ENCODE results near the gene ISYNA1. TPM values are rescaled to one million over a fixed set of nuclear protein-coding genes. Genes with fewer than 3 reads are reported as not detected.

The ISYNA1 gene
- total and polyA plus RNA-seq, 4 donors = 14.7 to 56.7 (median 25.0) TPM

DNA sequence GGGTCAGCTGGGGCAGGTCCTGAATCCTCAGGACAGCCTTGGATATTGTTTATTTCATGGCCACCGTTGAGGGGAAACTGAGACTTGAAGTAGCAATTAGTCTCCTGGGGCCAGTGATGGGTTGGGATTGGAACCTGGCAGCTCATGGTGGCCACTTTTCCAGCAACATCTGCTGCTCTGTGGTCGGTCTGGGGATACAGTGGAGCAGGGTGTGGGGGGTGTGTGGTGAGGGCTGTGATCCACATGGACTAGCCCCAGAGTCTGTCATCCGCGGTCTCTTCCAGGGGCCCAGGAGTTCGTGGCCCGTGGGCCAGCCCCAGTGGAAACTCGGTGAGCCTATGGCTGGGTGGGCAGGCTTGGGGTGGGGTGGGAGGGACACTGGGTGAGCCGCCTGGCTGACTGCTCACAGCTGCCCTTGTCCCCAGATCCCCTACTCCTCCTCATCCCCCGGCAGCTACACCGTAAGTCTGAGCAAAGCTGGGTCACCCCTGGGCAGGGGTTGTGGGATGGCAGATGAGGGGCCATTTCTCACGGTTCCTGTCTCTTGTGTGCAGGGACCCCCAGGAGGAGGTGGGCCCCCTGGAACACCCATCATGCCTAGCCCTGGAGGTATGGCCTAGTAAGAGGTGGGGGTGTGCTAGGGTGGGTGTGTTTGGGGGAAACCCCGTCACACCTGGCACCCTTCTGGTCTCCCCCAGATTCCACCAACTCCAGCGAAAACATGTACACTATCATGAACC is 5.5 kb downstream of the ISYNA1 start:
- ATAC-seq (ENCODE audit: insufficient read depth, low FRiP score) (no peak), DNase-seq (no peak)
- peaks cover 0 to 10% (median 0%) of the 10 kb centered on the region in 4 donors for H3K36me3 ChIP-seq (ENCODE audit: control insufficient read depth in 4 of 4, insufficient read depth in 4 of 4, low read length in 4 of 4)
- peaks cover 0 to 42% (median 21%) of the 10 kb centered on the region in 5 donors for H3K4me1 ChIP-seq (ENCODE audit: control insufficient read depth in 5 of 5, insufficient read depth in 5 of 5, low read length in 5 of 5)
- H3K4me3 ChIP-seq = no peak overlapping the region
- no peak overlapping the region for H3K9ac ChIP-seq (ENCODE audit: insufficient read depth in 1 of 2, low read length in 2 of 2)
- TF ChIP-seq, protein P1, sequence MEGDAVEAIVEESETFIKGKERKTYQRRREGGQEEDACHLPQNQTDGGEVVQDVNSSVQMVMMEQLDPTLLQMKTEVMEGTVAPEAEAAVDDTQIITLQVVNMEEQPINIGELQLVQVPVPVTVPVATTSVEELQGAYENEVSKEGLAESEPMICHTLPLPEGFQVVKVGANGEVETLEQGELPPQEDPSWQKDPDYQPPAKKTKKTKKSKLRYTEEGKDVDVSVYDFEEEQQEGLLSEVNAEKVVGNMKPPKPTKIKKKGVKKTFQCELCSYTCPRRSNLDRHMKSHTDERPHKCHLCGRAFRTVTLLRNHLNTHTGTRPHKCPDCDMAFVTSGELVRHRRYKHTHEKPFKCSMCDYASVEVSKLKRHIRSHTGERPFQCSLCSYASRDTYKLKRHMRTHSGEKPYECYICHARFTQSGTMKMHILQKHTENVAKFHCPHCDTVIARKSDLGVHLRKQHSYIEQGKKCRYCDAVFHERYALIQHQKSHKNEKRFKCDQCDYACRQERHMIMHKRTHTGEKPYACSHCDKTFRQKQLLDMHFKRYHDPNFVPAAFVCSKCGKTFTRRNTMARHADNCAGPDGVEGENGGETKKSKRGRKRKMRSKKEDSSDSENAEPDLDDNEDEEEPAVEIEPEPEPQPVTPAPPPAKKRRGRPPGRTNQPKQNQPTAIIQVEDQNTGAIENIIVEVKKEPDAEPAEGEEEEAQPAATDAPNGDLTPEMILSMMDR (IDR thresholded peaks at IDR 0.05; ENCODE audit: control extremely low read depth, extremely low read depth) = no peak
- 76 to 83% methylated on average over 13 of the region's 13 CpGs for WGBS, 2 donors
- no peak overlapping the region for H3K27ac ChIP-seq (ENCODE audit: low read depth in 1 of 2, low read length in 1 of 2)
- no peaks in the 10 kb centered on the region for H3K9me3 ChIP-seq (ENCODE audit: control insufficient read depth in 4 of 4, insufficient read depth in 3 of 4, low read length in 3 of 4)
- no peaks in the 10 kb centered on the region for H3K27me3 ChIP-seq (ENCODE audit: control insufficient read depth in 3 of 3, insufficient read depth in 3 of 3, low read length in 2 of 3)

DNA sequence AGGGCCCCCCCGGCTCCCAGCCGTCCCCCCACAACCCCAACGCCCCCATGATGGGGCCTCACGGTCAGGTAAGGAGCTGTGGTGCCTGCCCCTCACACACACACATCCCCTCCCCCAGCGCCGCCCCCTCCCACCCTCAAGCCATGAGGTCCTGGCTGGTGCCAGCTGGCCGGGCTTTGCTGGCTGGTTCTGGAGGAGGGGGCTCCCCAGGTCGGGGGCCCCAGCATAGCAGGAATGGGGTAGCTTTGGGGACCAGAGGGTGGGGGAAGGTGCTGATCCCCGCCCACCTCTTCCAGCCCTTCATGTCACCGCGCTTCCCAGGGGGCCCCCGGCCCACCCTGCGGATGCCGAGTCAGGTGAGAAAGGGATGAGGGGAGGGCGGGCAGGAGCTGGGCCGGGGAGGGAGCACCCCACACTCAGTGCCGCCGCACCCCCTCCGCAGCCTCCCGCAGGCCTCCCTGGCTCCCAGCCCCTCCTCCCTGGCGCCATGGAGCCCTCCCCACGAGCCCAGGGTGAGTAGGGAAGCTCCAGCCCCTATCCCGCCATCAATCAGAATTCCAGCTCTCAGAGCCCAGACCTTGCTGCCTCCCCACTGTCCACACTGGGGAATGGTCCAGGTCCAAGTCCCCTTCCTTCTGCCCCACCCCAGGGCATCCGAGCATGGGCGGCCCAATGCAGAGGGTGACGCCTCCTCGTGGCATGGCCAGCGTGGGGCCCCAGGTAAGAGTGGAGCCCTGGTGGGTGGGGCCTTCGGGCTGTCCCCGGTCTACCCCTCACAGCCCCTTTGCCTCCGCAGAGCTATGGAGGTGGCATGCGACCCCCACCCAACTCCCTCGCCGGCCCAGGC is 6.4 kb downstream of the ISYNA1 start:
- no peak for DNase-seq

DNA sequence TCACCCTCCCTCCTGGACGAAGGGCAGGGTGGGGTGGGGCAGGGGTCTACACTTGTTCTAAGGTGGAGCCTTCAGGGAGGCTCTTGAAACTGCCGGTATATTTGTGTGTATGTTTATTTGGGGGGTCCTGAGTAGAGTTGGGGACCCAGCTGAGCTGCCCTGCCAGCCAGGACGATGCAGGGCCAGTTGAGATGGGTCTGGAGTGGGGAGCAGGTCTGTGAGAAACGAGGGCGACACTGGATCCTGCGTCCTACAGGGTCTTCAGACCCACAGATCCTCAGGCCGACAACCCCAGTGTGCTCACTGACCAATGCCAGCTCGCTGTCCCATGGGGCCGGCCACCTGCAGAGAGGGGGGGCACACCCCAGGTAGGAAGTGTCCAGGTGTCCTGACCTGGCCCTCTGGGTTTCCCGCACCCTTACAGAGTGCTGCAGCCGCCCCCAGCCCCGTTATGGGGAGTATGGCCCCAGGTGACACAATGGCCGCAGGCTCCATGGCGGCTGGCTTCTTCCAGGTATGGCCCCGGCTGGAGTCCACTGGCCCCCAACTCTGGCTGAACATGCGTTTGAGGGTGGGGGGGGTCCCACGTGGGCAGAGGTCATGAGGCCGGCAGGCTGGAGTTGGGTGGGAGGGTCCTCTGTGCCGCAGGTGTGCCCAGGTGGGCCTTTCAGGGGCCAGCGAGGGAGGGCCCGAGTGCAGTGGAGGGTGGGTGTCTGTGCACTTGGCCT is 7.4 kb downstream of the ISYNA1 start:
- Histone ChIP-seq H3K4me1 (ENCODE audit: control insufficient read depth in 5 of 5, insufficient read depth in 5 of 5, low read length in 5 of 5) (peaks cover 0 to 37% (median 20%) of the 10 kb centered on the region in 5 donors), H3K36me3 (ENCODE audit: control insufficient read depth in 4 of 4, insufficient read depth in 4 of 4, low read length in 4 of 4) (peaks cover 0 to 12% (median 0%) of the 10 kb centered on the region in 4 donors), H3K9me3 (ENCODE audit: control insufficient read depth in 4 of 4, insufficient read depth in 3 of 4, low read length in 3 of 4) (no peaks in the 10 kb centered on the region), H3K4me3 (no peak overlapping the region), H3K9ac (ENCODE audit: insufficient read depth in 1 of 2, low read length in 2 of 2) (no peak overlapping the region), H3K27ac (ENCODE audit: low read depth in 1 of 2, low read length in 1 of 2) (no peak overlapping the region), H3K27me3 (ENCODE audit: control insufficient read depth in 3 of 3, insufficient read depth in 3 of 3, low read length in 2 of 3) (no peaks in the 10 kb centered on the region)
- DNase-seq (no peak), ATAC-seq (ENCODE audit: insufficient read depth, low FRiP score) (no peak)
- WGBS, 2 donors = 88 to 90% methylated on average over 20 to 21 of the region's 21 CpGs
- TF ChIP-seq, protein P1 (IDR thresholded peaks at IDR 0.05; ENCODE audit: control extremely low read depth, extremely low read depth) = no peak

More for the DNA sequence above, 6.4 kb downstream of the ISYNA1 start:
- Histone ChIP-seq H3K4me3 (no peak overlapping the region), H3K27me3 (ENCODE audit: control insufficient read depth in 3 of 3, insufficient read depth in 3 of 3, low read length in 2 of 3) (no peaks in the 10 kb centered on the region), H3K36me3 (ENCODE audit: control insufficient read depth in 4 of 4, insufficient read depth in 4 of 4, low read length in 4 of 4) (peaks cover 0 to 12% (median 0%) of the 10 kb centered on the region in 4 donors), H3K9me3 (ENCODE audit: control insufficient read depth in 4 of 4, insufficient read depth in 3 of 4, low read length in 3 of 4) (no peaks in the 10 kb centered on the region), H3K4me1 (ENCODE audit: control insufficient read depth in 5 of 5, insufficient read depth in 5 of 5, low read length in 5 of 5) (peaks cover 0 to 39% (median 17%) of the 10 kb centered on the region in 5 donors), H3K27ac (ENCODE audit: low read depth in 1 of 2, low read length in 1 of 2) (no peak overlapping the region), H3K9ac (ENCODE audit: insufficient read depth in 1 of 2, low read length in 2 of 2) (no peak overlapping the region)
- WGBS, 2 donors = 85 to 89% methylated on average over 22 to 34 of the region's 34 CpGs
- no peak for ATAC-seq (ENCODE audit: insufficient read depth, low FRiP score)
- TF ChIP-seq, protein P1 (IDR thresholded peaks at IDR 0.05; ENCODE audit: control extremely low read depth, extremely low read depth) = no peak
